A549 (cell line): ENCODE measurements around the gene KRT79. TPM values are rescaled to one million over a fixed set of nuclear protein-coding genes. Genes with fewer than 3 reads are reported as not detected.
A peak's percentile ranks its signal among the peaks of the same experiment; 100 is the strongest.

ENCODE experiments used
- ATAC-seq, 2 experiments: fragments of 200-7000 bp in 1 of 2; fragments of >200 bp in 1 of 2; cut with Nextera tagmentation in 1 of 2; cut with Tn5 transposase in 1 of 2; 3 replicates each; pipeline versions ENCODE4 v1.8.0 to v1.9.1; 2018 to 2020; ENCODE audit warnings: mild to moderate bottlenecking in 1 of 2, moderate library complexity in 1 of 2
- CTCF ChIA-PET: fragments of 300-600 bp; sonication (Branson Sonifier 250); formaldehyde crosslinking; extraction: SDS; loops from one replicate; lab custom pipeline; 2021; ENCODE audit warnings: antibody characterized with exemption, inconsistent platforms; lab: Yijun Ruan, JAX
- POLR2A ChIA-PET: fragments of 350-600 bp; formaldehyde crosslinking; extraction: SDS; loops from one replicate; lab custom pipeline; 2021; ENCODE audit warnings: antibody characterized with exemption, inconsistent platforms; lab: Yijun Ruan, JAX
- DNase-seq, 2 experiments: peaks; one replicate each; pipeline versions ENCODE4 v3.0.0 to v3.0.0-alpha.2; 2011 to 2016; ENCODE audit warnings: low read depth in 1 of 2, low spot score in 1 of 2
- FAIRE-seq: peaks from 2 replicates; lab custom pipeline; 2011; peaks lifted over from hg19 to GRCh38; lab: Jason Lieb, UNC
- H3K27ac ChIP-seq, 2 experiments: fragments of >200 bp; sonication (Bioruptor Twin); formaldehyde crosslinking; 3 replicates each; pipeline ENCODE4 v1.5.1; 2016 to 2017
- H3K4me1 ChIP-seq: fragments of >200 bp; sonication (Bioruptor Twin); formaldehyde crosslinking; 3 replicates; pipeline ENCODE4 v1.6.1; 2016
- H3K4me2 ChIP-seq: fragments of >200 bp; sonication (Bioruptor Twin); formaldehyde crosslinking; 3 replicates; pipeline ENCODE4 v1.6.1; 2016
- H3K4me3 ChIP-seq: fragments of >200 bp; sonication (Bioruptor Twin); formaldehyde crosslinking; 3 replicates; pipeline ENCODE4 v1.5.1; 2016
- H3K9me3 ChIP-seq: fragments of >200 bp; sonication (Bioruptor Twin); formaldehyde crosslinking; 3 replicates; pipeline ENCODE4 v1.6.1; 2016
- CEBPB ChIP-seq, 2 experiments: fragments of >200 bp in 1 of 2; sonication (Bioruptor Twin) in 1 of 2; formaldehyde crosslinking in 1 of 2; IDR thresholded peaks; 2 replicates each; pipeline ENCODE4 v1.6.1; 2012 to 2016
- FOSB ChIP-seq: fragments of 250-450 bp; sonication (Bioruptor Pico); IDR thresholded peaks from 2 replicates; pipeline ENCODE4 v1.5.0; 2020; ENCODE audit warnings: mild to moderate bottlenecking, moderate library complexity
- FOSL2 ChIP-seq, 2 experiments: fragments of 450-650 bp in 1 of 2; fragments of >200 bp in 1 of 2; sonication (Bioruptor Twin) in 1 of 2; formaldehyde crosslinking; IDR thresholded peaks; 2 replicates each; pipeline versions ENCODE4 v1.5.0 to v1.6.1; 2016 to 2020; ENCODE audit warnings: mild to moderate bottlenecking in 1 of 2, moderate library complexity in 1 of 2
- HEYL ChIP-seq: fragments of 250-450 bp; sonication (Bioruptor Pico); IDR thresholded peaks from 2 replicates; pipeline ENCODE4 v1.8.0; 2021; ENCODE audit warnings: mild to moderate bottlenecking, moderate library complexity
- HOXB13 ChIP-seq: fragments of 250-450 bp; sonication (Bioruptor Pico); IDR thresholded peaks from 2 replicates; pipeline ENCODE4 v1.5.0; 2020; ENCODE audit warnings: low read depth, mild to moderate bottlenecking, moderate library complexity
- HOXB5 ChIP-seq: fragments of 250-450 bp; sonication (Bioruptor Pico); IDR thresholded peaks from 2 replicates; pipeline ENCODE4 v1.5.0; 2020; ENCODE audit warnings: mild to moderate bottlenecking, moderate library complexity
- KDM1A ChIP-seq: fragments of 200-600 bp; sonication (generic); IDR thresholded peaks from 2 replicates; pipeline ENCODE4 v1.6.1; 2016; ENCODE audit warnings: low read depth, mild to moderate bottlenecking
- KDM5A ChIP-seq: fragments of 200-600 bp; sonication (generic); IDR thresholded peaks from 2 replicates; pipeline ENCODE4 v1.6.1; 2016; ENCODE audit warnings: antibody characterized with exemption, mild to moderate bottlenecking
- MAX ChIP-seq: IDR thresholded peaks from 2 replicates; pipeline ENCODE4 v1.6.1; 2012
- NPAS2 ChIP-seq: fragments of 250-450 bp; sonication (Bioruptor Pico); IDR thresholded peaks from 2 replicates; pipeline ENCODE4 v1.8.0; 2022; ENCODE audit warnings: mild to moderate bottlenecking, moderate library complexity, borderline replicate concordance
- POLR2AphosphoS2 ChIP-seq: conservative IDR thresholded peaks from 2 replicates; pipeline ENCODE4 v1.6.1; 2012; ENCODE audit warnings: low read length, improper control_type of control experiment, inconsistent platforms
- RARB ChIP-seq: fragments of 250-450 bp; sonication (Bioruptor Pico); IDR thresholded peaks from 2 replicates; pipeline ENCODE4 v1.8.0; 2021; ENCODE audit warnings: mild to moderate bottlenecking, moderate library complexity
- RCOR1 ChIP-seq: fragments of 150-350 bp; IDR thresholded peaks from 2 replicates; pipeline ENCODE4 v1.6.1; 2014; ENCODE audit warnings: antibody characterized with exemption, low read length, low read depth
- RFX5 ChIP-seq: fragments of 450-650 bp; IDR thresholded peaks from 2 replicates; pipeline ENCODE4 v1.7.1; 2014; ENCODE audit warnings: antibody characterized with exemption, mild to moderate bottlenecking, moderate library complexity
- SMC3 ChIP-seq: fragments of >200 bp; sonication (Bioruptor Twin); formaldehyde crosslinking; IDR thresholded peaks from 3 replicates; pipeline ENCODE4 v1.6.1; 2018; ENCODE audit warnings: inconsistent platforms
- SREBF2 ChIP-seq: fragments of 450-650 bp; IDR thresholded peaks from 2 replicates; pipeline ENCODE4 v1.6.1; 2014; ENCODE audit warnings: mild to moderate bottlenecking, moderate library complexity
- TFCP2L1 ChIP-seq: fragments of 250-450 bp; sonication (Bioruptor Pico); IDR thresholded peaks from 2 replicates; pipeline ENCODE4 v1.5.0; 2021; ENCODE audit warnings: mild to moderate bottlenecking
- TP53 ChIP-seq: fragments of 250-450 bp; sonication (Bioruptor Pico); IDR thresholded peaks from 2 replicates; pipeline ENCODE4 v1.5.0; 2021; ENCODE audit warnings: mild to moderate bottlenecking, moderate library complexity
- ZFP36 ChIP-seq: fragments of 450-650 bp; IDR thresholded peaks from 2 replicates; pipeline ENCODE4 v1.6.1; 2014; ENCODE audit warnings: borderline replicate concordance; ENCODE audit not compliant: partially characterized antibody
- ZNF302 ChIP-seq: fragments of 250-450 bp; sonication (Bioruptor Pico); IDR thresholded peaks from 2 replicates; pipeline ENCODE4 v1.9.0; 2021; ENCODE audit warnings: inconsistent platforms, mild to moderate bottlenecking, moderate library complexity
- WGBS: methylation state at CpG from one replicate; pipeline ENCODE4 v1.1.6; 2017; ENCODE audit errors: missing lambda C conversion rate; 5-methylcytosine and 5-hydroxymethylcytosine counted together
- polyA plus RNA-seq, 4 experiments: library from polyadenylated mRNA; depleted of rRNA in 3 of 4; stranded (reverse); fragments of >200 nt; fragmentation: RNase III in 1 of 4; extraction: RNeasy Plus Mini Kit Qiagen cat#74134 plus additional on column Dnase treatment in 1 of 4; gene quantifications; 2 replicates in 3 of 4; 3 replicates in 1 of 4; pipeline ENCODE4 v1.2.3, GENCODE V29; 2011 to 2017
- TF ChIP-seq, protein P1 (sequence below): fragments of 250-450 bp; sonication (Bioruptor Pico); IDR thresholded peaks from 2 replicates; pipeline ENCODE4 v1.5.0; 2020; ENCODE audit warnings: low read depth, mild to moderate bottlenecking, moderate library complexity
- TF ChIP-seq, protein P2 (sequence below): fragments of 150-350 bp; IDR thresholded peaks from 2 replicates; pipeline ENCODE4 v1.6.1; 2014; ENCODE audit warnings: low read depth, mild to moderate bottlenecking, low read length

The KRT79 gene
- polyA plus RNA-seq, 2 of the 4 experiments (the other 2 are of a cell fraction) = 0.05 TPM; not detected in 1

GRCh38 chr12:52862023-52862422 is 27.9 kb upstream of the KRT79 start:
- Histone ChIP-seq H3K9me3 (no peaks in the 10 kb centered on the region), H3K4me3 (no peak overlapping the region), H3K27ac (peak overlapping the region in 1 of 2 experiments; percentile 48; a peak in 3 of 6 replicates), H3K4me1 (peaks cover 22% of the 10 kb centered on the region), H3K4me2 (no peak overlapping the region)
- POLR2A ChIA-PET = no interaction called here
- WGBS = 65% methylated on average over 2 of the region's 2 CpGs
- TF ChIP-seq CEBPB (IDR thresholded peaks at IDR 0.05) = no peak
- TF ChIP-seq NPAS2 (CRISPR knock-in tag) = no peak
- TF ChIP-seq, protein P1, sequence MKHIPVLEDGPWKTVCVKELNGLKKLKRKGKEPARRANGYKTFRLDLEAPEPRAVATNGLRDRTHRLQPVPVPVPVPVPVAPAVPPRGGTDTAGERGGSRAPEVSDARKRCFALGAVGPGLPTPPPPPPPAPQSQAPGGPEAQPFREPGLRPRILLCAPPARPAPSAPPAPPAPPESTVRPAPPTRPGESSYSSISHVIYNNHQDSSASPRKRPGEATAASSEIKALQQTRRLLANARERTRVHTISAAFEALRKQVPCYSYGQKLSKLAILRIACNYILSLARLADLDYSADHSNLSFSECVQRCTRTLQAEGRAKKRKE (CRISPR knock-in tag) = no peak
- TF ChIP-seq ZNF302 (CRISPR knock-in tag) = no peak
- TF ChIP-seq KDM5A = no peak
- TF ChIP-seq ZFP36 = no peak
- TF ChIP-seq MAX = no peak
- TF ChIP-seq KDM1A = no peak
- TF ChIP-seq TP53 = no peak
- TF ChIP-seq RCOR1 = no peak
- FAIRE-seq (no peak), DNase-seq (no peak), ATAC-seq (no peak)
- CTCF ChIA-PET = interaction anchor here (1.1 to 25.7 kb wide), 6 partner anchors 8 to 482 kb away, joined by 3 to 1221 read pairs (median 6); partner anchors contain the start of genes KRT84 and KRT85

- ChIA-PET POLR2A (no interaction called here), CTCF (interaction anchor here (1.1 to 25.7 kb wide), 6 partner anchors 9 to 481 kb away, joined by 3 to 1221 read pairs (median 6); partner anchors contain the start of genes KRT84 and KRT85)
- Histone ChIP-seq H3K4me2 (no peak overlapping the region), H3K4me3 (no peak overlapping the region), H3K9me3 (no peaks in the 10 kb centered on the region), H3K4me1 (peaks cover 21% of the 10 kb centered on the region), H3K27ac (peak overlapping the region in 1 of 2 experiments; percentile 48; a peak in 1 of 6 replicates)
- ATAC-seq (no peak), FAIRE-seq (no peak), DNase-seq (no peak)
- TF ChIP-seq NPAS2 (CRISPR knock-in tag) (no peak), SREBF2 (no peak), KDM1A (no peak), TP53 (no peak), HEYL (CRISPR knock-in tag) (no peak), ZFP36 (no peak), FOSB (CRISPR knock-in tag) (no peak), TFCP2L1 (CRISPR knock-in tag) (no peak), HOXB13 (CRISPR knock-in tag) (no peak), RFX5 (no peak), POLR2AphosphoS2 (no peak), RARB (CRISPR knock-in tag) (no peak), HOXB5 (no peak), FOSL2 (IDR thresholded peaks at IDR 0.05) (no peak), FOSL2 (CRISPR knock-in tag; IDR thresholded peaks at IDR 0.05) (no peak), SMC3 (no peak)
- TF ChIP-seq, protein P2, sequence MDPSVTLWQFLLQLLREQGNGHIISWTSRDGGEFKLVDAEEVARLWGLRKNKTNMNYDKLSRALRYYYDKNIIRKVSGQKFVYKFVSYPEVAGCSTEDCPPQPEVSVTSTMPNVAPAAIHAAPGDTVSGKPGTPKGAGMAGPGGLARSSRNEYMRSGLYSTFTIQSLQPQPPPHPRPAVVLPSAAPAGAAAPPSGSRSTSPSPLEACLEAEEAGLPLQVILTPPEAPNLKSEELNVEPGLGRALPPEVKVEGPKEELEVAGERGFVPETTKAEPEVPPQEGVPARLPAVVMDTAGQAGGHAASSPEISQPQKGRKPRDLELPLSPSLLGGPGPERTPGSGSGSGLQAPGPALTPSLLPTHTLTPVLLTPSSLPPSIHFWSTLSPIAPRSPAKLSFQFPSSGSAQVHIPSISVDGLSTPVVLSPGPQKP = no peak
- WGBS = 91% methylated on average over 7 of the region's 7 CpGs
Observed at GRCh38 chr12:52861511-52861910, 27.4 kb upstream of the KRT79 start.
